Measurements from ENCODE around the gene VAV1.

DNA sequence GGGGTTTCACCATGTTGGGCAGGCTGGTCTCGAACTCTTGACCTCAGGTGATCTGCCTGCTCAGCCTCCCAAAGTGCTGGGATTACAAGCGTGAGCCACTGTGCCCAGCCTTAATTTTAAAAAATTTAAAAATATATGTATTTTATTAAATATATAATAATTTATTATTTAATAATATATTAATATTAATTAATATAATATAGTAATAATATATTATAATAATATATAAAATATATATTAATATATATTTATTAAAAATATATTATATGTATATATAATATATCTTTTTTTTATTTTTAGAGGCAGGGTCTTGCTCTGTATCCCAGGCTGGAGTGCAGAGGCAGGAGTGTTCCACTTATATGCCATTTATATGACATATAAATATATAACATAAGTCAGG is 61.9 kb downstream of the VAV1 start:
- TF ChIP-seq POLR2AphosphoS5 (IDR thresholded peaks at IDR 0.05; ENCODE audit: low read depth, low read length) = no peak
- TF ChIP-seq, protein P1, sequence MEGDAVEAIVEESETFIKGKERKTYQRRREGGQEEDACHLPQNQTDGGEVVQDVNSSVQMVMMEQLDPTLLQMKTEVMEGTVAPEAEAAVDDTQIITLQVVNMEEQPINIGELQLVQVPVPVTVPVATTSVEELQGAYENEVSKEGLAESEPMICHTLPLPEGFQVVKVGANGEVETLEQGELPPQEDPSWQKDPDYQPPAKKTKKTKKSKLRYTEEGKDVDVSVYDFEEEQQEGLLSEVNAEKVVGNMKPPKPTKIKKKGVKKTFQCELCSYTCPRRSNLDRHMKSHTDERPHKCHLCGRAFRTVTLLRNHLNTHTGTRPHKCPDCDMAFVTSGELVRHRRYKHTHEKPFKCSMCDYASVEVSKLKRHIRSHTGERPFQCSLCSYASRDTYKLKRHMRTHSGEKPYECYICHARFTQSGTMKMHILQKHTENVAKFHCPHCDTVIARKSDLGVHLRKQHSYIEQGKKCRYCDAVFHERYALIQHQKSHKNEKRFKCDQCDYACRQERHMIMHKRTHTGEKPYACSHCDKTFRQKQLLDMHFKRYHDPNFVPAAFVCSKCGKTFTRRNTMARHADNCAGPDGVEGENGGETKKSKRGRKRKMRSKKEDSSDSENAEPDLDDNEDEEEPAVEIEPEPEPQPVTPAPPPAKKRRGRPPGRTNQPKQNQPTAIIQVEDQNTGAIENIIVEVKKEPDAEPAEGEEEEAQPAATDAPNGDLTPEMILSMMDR (IDR thresholded peaks at IDR 0.05) = no peak
- TF ChIP-seq, protein P2, sequence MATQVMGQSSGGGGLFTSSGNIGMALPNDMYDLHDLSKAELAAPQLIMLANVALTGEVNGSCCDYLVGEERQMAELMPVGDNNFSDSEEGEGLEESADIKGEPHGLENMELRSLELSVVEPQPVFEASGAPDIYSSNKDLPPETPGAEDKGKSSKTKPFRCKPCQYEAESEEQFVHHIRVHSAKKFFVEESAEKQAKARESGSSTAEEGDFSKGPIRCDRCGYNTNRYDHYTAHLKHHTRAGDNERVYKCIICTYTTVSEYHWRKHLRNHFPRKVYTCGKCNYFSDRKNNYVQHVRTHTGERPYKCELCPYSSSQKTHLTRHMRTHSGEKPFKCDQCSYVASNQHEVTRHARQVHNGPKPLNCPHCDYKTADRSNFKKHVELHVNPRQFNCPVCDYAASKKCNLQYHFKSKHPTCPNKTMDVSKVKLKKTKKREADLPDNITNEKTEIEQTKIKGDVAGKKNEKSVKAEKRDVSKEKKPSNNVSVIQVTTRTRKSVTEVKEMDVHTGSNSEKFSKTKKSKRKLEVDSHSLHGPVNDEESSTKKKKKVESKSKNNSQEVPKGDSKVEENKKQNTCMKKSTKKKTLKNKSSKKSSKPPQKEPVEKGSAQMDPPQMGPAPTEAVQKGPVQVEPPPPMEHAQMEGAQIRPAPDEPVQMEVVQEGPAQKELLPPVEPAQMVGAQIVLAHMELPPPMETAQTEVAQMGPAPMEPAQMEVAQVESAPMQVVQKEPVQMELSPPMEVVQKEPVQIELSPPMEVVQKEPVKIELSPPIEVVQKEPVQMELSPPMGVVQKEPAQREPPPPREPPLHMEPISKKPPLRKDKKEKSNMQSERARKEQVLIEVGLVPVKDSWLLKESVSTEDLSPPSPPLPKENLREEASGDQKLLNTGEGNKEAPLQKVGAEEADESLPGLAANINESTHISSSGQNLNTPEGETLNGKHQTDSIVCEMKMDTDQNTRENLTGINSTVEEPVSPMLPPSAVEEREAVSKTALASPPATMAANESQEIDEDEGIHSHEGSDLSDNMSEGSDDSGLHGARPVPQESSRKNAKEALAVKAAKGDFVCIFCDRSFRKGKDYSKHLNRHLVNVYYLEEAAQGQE (IDR thresholded peaks at IDR 0.05; ENCODE audit: insufficient read depth in 1 of 2, low read depth in 2 of 2, low read length in 1 of 2) = no peak
- TF ChIP-seq TCF7L2 (IDR thresholded peaks at IDR 0.05; ENCODE audit: low read depth, low read length) = no peak
- no peak for TF ChIP-seq SIN3A (IDR thresholded peaks at IDR 0.05; ENCODE audit: borderline replicate concordance, insufficient read depth, low read depth, low read length)
